Bone marrow (tissue), 2 donors: ENCODE measurements around the gene XPA.
"Not testable (repeated sequence)": the region's sequence is repeated elsewhere in the genome, so short reads cannot be mapped to it uniquely, and the experiment has no call there.

Experiments
- DNase-seq, 2 donors: peaks; one replicate each; lab custom pipeline; 2025; lab: John Stamatoyannopoulos, UW

Gene XPA

DNA sequence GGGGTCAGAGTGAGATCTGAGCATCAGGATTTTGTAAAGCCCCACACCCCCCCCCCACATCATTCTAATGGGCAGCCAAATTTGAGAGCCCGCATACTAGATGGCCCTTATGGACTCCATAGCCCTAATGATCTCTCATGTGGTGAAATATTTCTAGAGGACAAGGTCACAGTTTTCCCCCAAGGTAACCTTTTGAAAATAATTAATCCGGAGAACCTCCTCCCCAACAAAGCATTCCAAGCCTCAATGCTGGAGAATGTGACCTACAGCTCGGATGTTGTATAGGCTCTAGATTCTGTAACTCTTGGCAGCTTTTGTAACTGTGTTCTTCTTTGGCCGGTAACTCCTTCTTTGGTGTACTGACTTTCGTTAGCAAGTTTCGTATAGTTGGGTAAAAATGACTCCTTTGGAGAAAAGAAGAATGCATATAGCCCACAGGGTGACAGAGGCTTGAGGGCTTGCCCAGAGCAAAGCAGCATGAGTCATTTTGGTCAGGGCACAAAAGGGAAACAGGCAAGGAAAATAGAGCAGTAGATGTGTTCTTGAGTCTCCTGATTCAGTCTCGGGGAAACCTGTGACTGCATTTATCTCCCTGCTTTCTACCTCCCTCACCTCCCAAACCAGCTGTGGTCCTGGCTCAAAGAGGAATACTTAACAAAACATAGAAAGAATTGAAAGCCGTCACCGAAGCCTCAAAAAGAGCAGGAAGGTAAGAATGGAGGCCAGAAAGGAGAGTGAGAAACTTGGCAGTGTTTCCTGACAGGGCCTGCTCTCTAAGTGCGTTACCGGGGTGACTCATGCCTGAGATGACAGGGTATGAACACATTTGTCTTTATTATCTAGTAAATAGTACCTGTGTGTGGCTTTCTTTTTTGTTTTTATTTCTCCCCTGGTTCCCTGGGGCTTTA is 6.6 kb upstream of the XPA start:
- DNase-seq: peak in 1 of 2 donors; percentile 51

GRCh38 chr9:97699824-97700223 is 2.7 kb upstream of the XPA start:
- DNase-seq: not testable (repeated sequence)

DNA sequence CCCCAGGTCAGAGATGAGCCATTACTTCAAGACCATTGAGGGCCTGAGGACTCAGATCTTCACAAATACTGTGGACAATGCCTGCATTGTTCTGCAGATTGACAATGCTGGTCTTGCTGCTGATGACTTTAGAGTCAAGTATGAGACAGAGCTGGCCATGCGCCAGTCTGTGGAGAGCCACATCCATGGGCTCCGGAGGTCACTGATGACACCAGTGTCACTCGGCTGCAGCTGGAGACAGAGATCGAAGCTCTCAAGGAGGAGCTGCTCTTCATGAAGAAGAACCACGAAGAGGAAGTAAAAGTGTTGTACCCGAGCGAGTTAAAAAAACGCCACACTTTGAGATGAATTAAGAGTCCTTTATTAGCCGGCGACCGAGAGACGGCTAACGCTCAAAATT is 2.1 kb upstream of the XPA start:
- DNase-seq: peak in 1 of 2 donors; percentile 68

GRCh38 chr9:97698865-97699264 is 1.7 kb upstream of the XPA start:
- DNase-seq: no peak

GRCh38 chr9:97697837-97698236 is 697 bp upstream of the XPA start:
- DNase-seq: no peak

DNA sequence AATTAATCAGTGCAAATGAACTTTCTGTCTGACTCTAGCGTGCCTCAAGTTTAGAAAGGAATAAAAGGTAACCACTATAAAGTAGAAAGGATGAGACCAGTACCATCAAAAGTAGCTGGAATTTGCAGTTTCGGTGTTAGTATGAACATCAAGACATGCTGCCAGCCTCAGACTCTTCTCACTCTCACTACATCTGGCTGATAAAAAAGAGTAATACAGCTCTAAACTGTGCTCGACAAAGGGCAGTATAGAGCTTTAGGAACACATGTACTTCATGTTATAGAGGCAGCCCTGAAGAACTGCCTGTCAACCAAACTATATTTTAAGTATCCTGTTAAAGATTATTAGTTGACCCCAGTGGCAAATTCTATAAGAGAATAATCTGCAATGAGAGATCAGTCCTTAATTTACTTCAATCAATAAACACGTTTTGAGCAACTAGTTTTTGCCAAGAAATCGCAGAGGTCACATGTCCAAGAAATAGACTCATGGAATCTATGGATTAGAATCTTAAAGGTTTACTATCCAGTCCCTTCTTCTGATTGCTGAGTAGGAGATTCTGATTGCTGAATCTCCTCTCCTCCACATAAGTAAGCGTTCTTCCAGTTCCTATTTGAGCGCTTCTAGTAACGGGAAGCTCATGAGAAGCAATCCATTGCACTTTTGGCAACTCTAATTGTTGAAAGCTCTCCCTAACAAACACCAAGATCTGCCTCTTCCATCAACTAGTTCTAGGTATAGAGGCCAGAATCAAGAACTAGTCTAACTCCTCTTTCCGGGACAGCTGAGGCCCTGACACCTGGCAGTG is 941 bp downstream of the XPA start:
- DNase-seq: no peak

GRCh38 chr9:97695390-97695789 is 1.8 kb downstream of the XPA start:
- no peak for DNase-seq

GRCh38 chr9:97694769-97695168 is 2.4 kb downstream of the XPA start:
- DNase-seq: no peak

DNA sequence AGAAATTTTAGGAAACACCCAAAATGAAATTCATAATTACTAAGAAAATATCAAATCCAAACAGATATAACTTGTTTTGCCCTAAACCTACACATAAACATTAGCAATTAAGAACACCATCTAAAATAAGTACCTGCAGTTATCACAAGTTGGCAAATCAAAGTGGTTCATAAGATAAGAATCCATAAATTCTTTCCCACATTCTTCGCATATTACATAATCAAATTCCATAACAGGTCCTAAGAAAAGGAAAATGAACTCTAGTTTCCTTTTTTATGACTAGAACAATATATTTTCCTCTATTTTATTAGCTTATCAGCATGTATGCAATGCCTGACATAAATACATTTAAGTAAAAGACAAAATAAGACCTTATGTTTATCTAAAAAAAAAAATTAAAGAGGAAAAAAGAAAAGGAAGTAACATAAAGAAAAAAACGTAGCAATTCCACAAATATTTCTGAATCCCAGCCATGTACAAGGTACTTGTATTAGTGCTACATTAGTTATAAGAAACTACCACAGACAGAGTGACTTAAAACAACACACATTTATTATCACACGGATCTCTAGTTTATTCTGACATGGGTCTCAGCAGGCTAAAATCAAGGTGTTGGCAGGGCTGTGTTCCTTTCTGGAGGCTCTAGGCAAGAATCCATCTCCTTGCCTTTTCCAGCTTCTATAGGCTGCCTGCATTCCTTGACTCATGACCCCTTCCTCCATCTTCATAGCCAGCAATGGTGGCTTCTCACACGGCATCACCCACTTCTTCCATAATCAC is 7.5 kb downstream of the XPA start:
- no peak for DNase-seq

DNA sequence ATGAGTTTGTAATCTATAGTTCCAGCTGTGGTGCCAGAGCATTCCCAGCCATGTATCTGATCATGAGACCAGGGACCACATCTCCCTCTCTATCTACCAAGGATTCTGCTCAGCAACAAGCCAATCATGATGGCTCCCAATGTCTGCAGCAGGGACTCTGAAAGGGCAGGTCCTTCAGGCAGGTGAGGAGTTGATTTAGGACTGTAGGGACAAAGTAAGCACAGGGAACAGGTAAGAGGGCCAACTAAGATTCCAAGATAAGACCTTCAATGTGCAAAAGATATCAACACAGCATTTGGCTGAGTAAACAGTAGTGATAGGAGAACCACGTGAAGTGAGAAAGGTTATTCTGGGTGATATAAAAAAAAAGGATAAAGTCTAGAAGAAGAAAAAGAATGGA is 8.5 kb downstream of the XPA start:
- DNase-seq: no peak

GRCh38 chr9:97682242-97682641 is 14.9 kb downstream of the XPA start:
- no peak for DNase-seq

DNA sequence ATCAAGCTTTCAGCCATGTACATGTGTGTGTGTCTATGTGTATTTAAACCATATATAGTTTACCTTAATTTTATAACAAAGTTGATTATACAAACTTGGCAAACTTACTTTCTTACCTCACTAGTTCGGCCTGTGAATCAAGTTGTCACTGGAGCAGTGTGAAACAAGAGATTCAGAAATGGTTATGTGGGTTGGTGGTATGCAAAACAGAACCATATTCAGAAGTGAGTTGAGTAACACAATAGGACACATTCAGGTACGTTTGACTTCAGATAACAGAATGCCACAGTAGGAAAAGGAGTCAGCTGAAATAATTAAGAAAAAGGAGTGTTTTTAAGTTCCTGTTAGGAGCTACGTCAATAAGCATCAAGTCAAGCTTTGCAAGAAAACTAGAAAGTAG is 21.5 kb downstream of the XPA start:
- no peak for DNase-seq

DNA sequence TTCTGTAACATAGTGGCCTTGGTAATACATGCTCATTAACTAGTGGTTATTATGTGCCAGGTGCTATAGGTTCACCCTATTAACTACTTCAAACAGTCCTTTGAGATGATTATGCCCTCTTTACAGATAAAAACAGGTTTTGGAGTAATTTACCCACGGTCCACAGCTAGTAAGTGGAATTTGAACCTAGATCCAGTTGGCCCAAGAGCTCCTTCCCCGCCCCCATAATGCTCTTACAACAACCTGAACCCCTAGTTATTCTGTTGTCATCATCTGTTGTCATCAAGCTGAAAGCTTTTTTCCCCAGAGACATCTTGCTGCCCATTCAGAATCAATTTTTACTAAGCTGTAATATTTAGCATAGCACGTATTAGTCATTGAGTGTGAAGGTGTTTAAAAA is 23.2 kb downstream of the XPA start:
- DNase-seq: no peak

DNA sequence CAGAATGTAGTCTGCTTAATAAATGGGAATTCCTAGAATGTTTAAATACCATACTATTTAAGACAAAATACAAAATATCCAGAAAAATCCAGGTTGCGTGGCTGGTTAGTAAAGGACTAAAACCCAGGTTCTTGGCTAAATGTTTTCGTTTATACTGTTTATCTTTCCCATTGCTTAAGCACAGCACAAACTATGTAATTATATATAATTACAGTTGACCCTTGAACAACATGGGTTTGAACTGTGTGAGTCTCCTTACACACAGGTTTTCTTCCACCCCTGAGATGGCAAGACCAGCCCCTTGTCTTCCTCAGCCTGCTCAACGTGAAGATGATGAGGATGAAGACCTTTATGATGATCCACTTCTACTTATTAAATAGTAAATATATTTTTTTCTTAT is 24.7 kb downstream of the XPA start:
- no peak for DNase-seq

GRCh38 chr9:97670586-97670985 is 26.6 kb downstream of the XPA start:
- DNase-seq: no peak

- DNase-seq: no peak
These were observed 28.7 kb downstream of the XPA start for GRCh38 chr9:97668485-97668884.

DNA sequence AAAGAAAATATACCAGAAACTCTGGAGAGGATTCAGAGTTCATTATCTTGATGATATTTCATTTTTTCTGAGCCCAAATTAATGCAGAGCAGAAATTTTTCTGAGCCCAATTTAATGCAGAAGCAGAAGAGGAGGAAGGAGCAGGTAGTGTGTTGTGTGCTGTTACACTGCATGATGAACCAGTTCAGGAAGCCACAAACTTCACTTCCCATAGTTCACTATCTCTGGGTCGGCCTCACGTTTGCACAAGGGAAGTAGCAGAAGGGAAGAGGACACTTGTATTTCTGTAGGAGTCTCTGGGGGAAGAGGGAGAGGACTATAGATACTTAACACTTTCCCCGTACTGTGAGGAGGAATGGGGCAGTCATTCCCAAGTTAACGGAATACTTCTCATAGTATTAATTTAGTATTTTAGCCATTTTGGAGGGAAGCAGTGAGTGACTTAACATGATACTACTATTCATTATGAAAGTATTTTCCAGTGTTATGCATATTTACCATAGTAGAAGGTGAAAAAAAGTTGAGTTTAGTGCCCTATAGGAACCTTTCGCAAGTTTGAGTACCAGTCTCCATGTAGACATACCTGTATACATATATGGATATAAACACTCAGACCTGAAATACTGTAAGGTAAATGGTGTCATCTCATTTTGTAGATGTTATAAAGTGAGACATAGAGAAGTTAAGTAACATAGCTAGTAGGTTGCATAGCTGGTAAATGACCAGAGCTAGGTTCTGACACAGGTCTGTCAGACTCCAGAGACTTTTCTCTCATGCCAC is 30.0 kb downstream of the XPA start:
- DNase-seq: peak in 1 of 2 donors; percentile 13

DNA sequence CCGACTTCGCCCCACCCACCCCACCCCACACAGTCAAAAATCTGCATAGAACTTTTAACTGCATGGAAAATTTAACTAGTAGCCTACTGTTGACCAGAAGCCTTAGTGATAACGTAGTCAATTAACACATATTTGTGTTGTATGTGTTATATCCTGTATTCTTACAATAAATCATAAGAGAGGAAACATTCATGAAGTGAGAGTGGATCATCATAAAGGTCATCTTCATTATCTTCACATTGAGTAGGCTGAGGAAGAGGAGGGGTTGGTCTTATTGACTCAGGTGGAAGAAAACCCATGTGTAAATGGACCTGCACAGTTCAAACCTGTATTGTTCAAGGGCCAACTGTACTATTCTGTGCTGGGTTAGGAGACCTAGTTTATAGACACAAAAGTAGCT is 31.4 kb downstream of the XPA start:
- no peak for DNase-seq

- DNase-seq: no peak
These were observed 36.3 kb downstream of the XPA start for GRCh38 chr9:97660847-97661246.

- DNase-seq: peak in 1 of 2 donors; percentile 4
These were observed 36.8 kb downstream of the XPA start for GRCh38 chr9:97660340-97660739.

GRCh38 chr9:97659771-97660170 is 37.4 kb downstream of the XPA start:
- no peak for DNase-seq

DNA sequence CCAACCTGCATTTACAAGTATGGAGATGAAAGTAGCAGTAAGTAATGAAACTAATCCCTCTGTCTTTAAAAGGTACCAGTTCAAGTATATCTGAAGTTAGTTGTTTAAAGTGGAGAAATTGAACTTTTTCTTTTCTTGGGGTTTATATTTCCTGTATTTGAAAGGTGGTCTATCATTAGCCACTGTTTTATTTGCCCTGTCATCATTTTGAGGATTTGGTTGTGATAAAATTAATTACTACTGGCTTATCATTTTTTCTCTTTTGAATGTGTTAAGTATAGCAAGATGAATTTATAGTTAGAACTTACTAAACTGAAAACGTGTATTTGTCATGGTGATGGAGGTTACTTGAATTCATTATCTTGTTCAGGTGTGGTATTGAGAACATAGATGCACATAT is 38.4 kb downstream of the XPA start:
- DNase-seq: no peak
